Measurements from ENCODE around the gene XRCC3. TPM values are rescaled to one million over a fixed set of nuclear protein-coding genes. Genes with fewer than 3 reads are reported as not detected.
"Not testable (repeated sequence)": the region's sequence is repeated elsewhere in the genome, so short reads cannot be mapped to it uniquely, and the experiment has no call there.

XRCC3 gene
- total and polyA plus RNA-seq, 8 donors: 9.2 to 26.0 (median 17.8) TPM

- Histone ChIP-seq H3K36me3 (peaks cover 3 to 47% of the 10 kb centered on the region in 2 donors), H3K4me1 (peaks cover 14 to 70% of the 10 kb centered on the region in 2 donors), H3K4me3 (no peak overlapping the region), H3K9me3 (no peaks in the 10 kb centered on the region), H3K27ac (peak overlapping the region; percentile 14 to 21), H3K27me3 (no peaks in the 10 kb centered on the region)
- DNase-seq (no peak), ATAC-seq (no peak)
- intact Hi-C loops (cut with DNase I): no loop called here
- TF ChIP-seq CTCF (IDR thresholded peaks at IDR 0.05): no peak
Measured at GRCh38 chr14:103653805-103654204, 61.4 kb downstream of the XRCC3 start.

GRCh38 chr14:103653336-103653735, 61.9 kb downstream of the XRCC3 start:
- H3K9me3 ChIP-seq; H3K27me3 ChIP-seq; ATAC-seq; H3K27ac ChIP-seq; intact Hi-C loops (cut with DNase I); H3K4me3 ChIP-seq; DNase-seq: not testable (repeated sequence)
- Histone ChIP-seq H3K4me1 (peaks cover 14 to 70% of the 10 kb centered on the region in 2 donors), H3K36me3 (peaks cover 3 to 42% of the 10 kb centered on the region in 2 donors)

- H3K4me1 ChIP-seq: peaks cover 14 to 68% of the 10 kb centered on the region in 2 donors
- intact Hi-C loops (cut with DNase I): no loop called here
- DNase-seq: no peak
- H3K27ac ChIP-seq: no peak overlapping the region
- peaks cover 3 to 37% of the 10 kb centered on the region in 2 donors for H3K36me3 ChIP-seq
- H3K4me3 ChIP-seq: no peak overlapping the region
- no peak for ATAC-seq
- no peak for TF ChIP-seq CTCF (IDR thresholded peaks at IDR 0.05)
- H3K27me3 ChIP-seq: no peaks in the 10 kb centered on the region
- no peaks in the 10 kb centered on the region for H3K9me3 ChIP-seq
Measured at GRCh38 chr14:103652806-103653205, 62.4 kb downstream of the XRCC3 start.

GRCh38 chr14:103651585-103651984, 63.7 kb downstream of the XRCC3 start:
- intact Hi-C loops (cut with DNase I): no loop called here

GRCh38 chr14:103650213-103650612, 65.0 kb downstream of the XRCC3 start:
- no peaks in the 10 kb centered on the region for H3K27me3 ChIP-seq
- no peak overlapping the region for H3K4me3 ChIP-seq
- TF ChIP-seq CTCF (IDR thresholded peaks at IDR 0.05): no peak
- peaks cover 14 to 45% of the 10 kb centered on the region in 2 donors for H3K4me1 ChIP-seq
- no peak for DNase-seq
- intact Hi-C loops (cut with DNase I): no loop called here
- H3K36me3 ChIP-seq: peaks cover 3 to 11% of the 10 kb centered on the region in 2 donors
- H3K9me3 ChIP-seq: no peaks in the 10 kb centered on the region
- no peak overlapping the region for H3K27ac ChIP-seq
- ATAC-seq: no peak

More at GRCh38 chr14:103651585-103651984, 63.7 kb downstream of the XRCC3 start:
- Histone ChIP-seq H3K27ac (no peak overlapping the region), H3K9me3 (no peaks in the 10 kb centered on the region), H3K4me3 (no peak overlapping the region), H3K36me3 (peaks cover 3 to 25% of the 10 kb centered on the region in 2 donors), H3K27me3 (no peaks in the 10 kb centered on the region), H3K4me1 (peaks cover 14 to 56% of the 10 kb centered on the region in 2 donors)
- ATAC-seq: peak; percentile 46
- DNase-seq: no peak
- TF ChIP-seq CTCF (IDR thresholded peaks at IDR 0.05): no peak

GRCh38 chr14:103649001-103649400, 66.2 kb downstream of the XRCC3 start:
- TF ChIP-seq CTCF (IDR thresholded peaks at IDR 0.05): no peak
- H3K4me1 ChIP-seq: peaks cover 12 to 34% of the 10 kb centered on the region in 2 donors
- no peaks in the 10 kb centered on the region for H3K36me3 ChIP-seq
- H3K4me3 ChIP-seq: no peak overlapping the region
- no peak overlapping the region for H3K27ac ChIP-seq
- no peak for DNase-seq
- ATAC-seq: no peak
- H3K27me3 ChIP-seq: no peaks in the 10 kb centered on the region
- intact Hi-C loops (cut with DNase I): no loop called here
- H3K9me3 ChIP-seq: no peaks in the 10 kb centered on the region

All from left lung (tissue), 10 donors.